H1 (cell line): Measurements from ENCODE around the gene MED16.

Source experiments
- CBX8 ChIP-seq: fragments of 300-800, 300-1000 bp; sonication (generic); IDR thresholded peaks from 2 replicates; pipeline ENCODE4 v1.7.1; 2016; ENCODE audit warnings: low read depth, low read length, borderline replicate concordance
- EZH2 ChIP-seq: fragments of 200-600 bp; sonication (generic); IDR thresholded peaks from 2 replicates; pipeline ENCODE4 v1.7.1; 2012; ENCODE audit warnings: low read depth, mild to moderate bottlenecking, moderate library complexity, low read length, inconsistent platforms; ENCODE audit not compliant: severe bottlenecking
- JUN ChIP-seq: IDR thresholded peaks from 2 replicates; pipeline ENCODE4 v1.6.1; 2011; ENCODE audit warnings: low read depth, mild to moderate bottlenecking, improper control_type of control experiment, low read length
- POLR2AphosphoS5 ChIP-seq: IDR thresholded peaks from 2 replicates; pipeline ENCODE4 v1.6.1; 2011; ENCODE audit warnings: low read depth, low read length
- RAD21 ChIP-seq, 2 experiments: IDR thresholded peaks in 1 of 2; conservative IDR thresholded peaks in 1 of 2; 2 replicates each; pipeline ENCODE4 v1.6.1; 2011; ENCODE audit warnings: low read depth in 2 of 2, low read length in 2 of 2, improper control_type of control experiment in 1 of 2, inconsistent platforms in 1 of 2, mild to moderate bottlenecking in 1 of 2, moderate library complexity in 1 of 2
- TAF1 ChIP-seq: IDR thresholded peaks from 2 replicates; pipeline ENCODE4 v1.6.1; 2011; ENCODE audit warnings: mild to moderate bottlenecking, low read depth, low read length
- TAF7 ChIP-seq: optimal IDR thresholded peaks from 2 replicates; pipeline ENCODE3; 2011; ENCODE audit warnings: low read depth, mild to moderate bottlenecking, inconsistent platforms, low read length, moderate library complexity, borderline replicate concordance

- TF ChIP-seq RAD21 (IDR thresholded peaks at IDR 0.05 in 1 of 2, conservative IDR thresholded peaks at IDR 0.05 in 1 of 2; ENCODE audit: low read depth in 2 of 2, low read length in 2 of 2) (no peak), EZH2 (no peak), TAF7 (no peak), JUN (no peak), POLR2AphosphoS5 (no peak), CBX8 (no peak), TAF1 (no peak)
Observed at GRCh38 chr19:939922-940321, 46.9 kb upstream of the MED16 start.
